RWPE2 (cell line): ENCODE results near the gene ISYNA1.

Source experiments
- ATAC-seq: fragments of 200-7000 bp; cut with Tn5 transposase; 3 replicates; pipeline ENCODE4 v1.9.1; 2021; ENCODE audit warnings: low read depth
- DNase-seq: peaks from one replicate; pipeline ENCODE4 v3.0.0-alpha.2; 2020; ENCODE audit warnings: low spot score
- H3K27ac ChIP-seq: fragments of 450-650 bp; 2 replicates; pipeline ENCODE4 v1.5.1; 2017; ENCODE audit warnings: mild to moderate bottlenecking; ENCODE audit not compliant: poor library complexity, severe bottlenecking
- H3K27me3 ChIP-seq: fragments of 250-450 bp; sonication (Bioruptor Pico); 2 replicates; pipeline ENCODE4 v1.5.1; 2021; ENCODE audit warnings: mild to moderate bottlenecking, moderate library complexity; ENCODE audit not compliant: insufficient read depth, poor library complexity, severe bottlenecking
- H3K36me3 ChIP-seq: fragments of 250-450 bp; sonication (Bioruptor Pico); 2 replicates; pipeline ENCODE4 v1.5.1; 2020; ENCODE audit warnings: low read depth, mild to moderate bottlenecking, moderate library complexity
- H3K4me1 ChIP-seq: fragments of 250-450 bp; sonication (Bioruptor Pico); 2 replicates; pipeline ENCODE4 v1.5.1; 2021; ENCODE audit warnings: mild to moderate bottlenecking, moderate library complexity; ENCODE audit not compliant: insufficient read depth, poor library complexity, severe bottlenecking
- H3K4me3 ChIP-seq: fragments of 250-450 bp; sonication (Bioruptor Pico); 2 replicates; pipeline ENCODE4 v1.5.1; 2021; ENCODE audit warnings: mild to moderate bottlenecking, moderate library complexity; ENCODE audit not compliant: severe bottlenecking
- H3K9me3 ChIP-seq: fragments of 250-450 bp; sonication (Bioruptor Pico); 2 replicates; pipeline ENCODE4 v1.5.1; 2021; ENCODE audit warnings: mild to moderate bottlenecking, moderate library complexity; ENCODE audit not compliant: severe bottlenecking
- CTCF ChIP-seq: fragments of 450-650 bp; IDR thresholded peaks from one replicate; pipeline ENCODE4 v1.5.1; 2017; ENCODE audit warnings: mild to moderate bottlenecking, moderate library complexity; ENCODE audit not compliant: poor library complexity, severe bottlenecking

Gene ISYNA1

GRCh38 chr19:18435842-18436670 lies 1.9 kb downstream of the ISYNA1 start:
- no peaks in the 10 kb centered on the region for H3K27me3 ChIP-seq
- no peak for TF ChIP-seq CTCF
- no peaks in the 10 kb centered on the region for H3K36me3 ChIP-seq
- ATAC-seq: no peak
- no peak overlapping the region for H3K4me3 ChIP-seq
- H3K9me3 ChIP-seq: no peaks in the 10 kb centered on the region
- no peak for DNase-seq
- H3K4me1 ChIP-seq: peaks cover 15% of the 10 kb centered on the region
- H3K27ac ChIP-seq: no peak overlapping the region

DNA sequence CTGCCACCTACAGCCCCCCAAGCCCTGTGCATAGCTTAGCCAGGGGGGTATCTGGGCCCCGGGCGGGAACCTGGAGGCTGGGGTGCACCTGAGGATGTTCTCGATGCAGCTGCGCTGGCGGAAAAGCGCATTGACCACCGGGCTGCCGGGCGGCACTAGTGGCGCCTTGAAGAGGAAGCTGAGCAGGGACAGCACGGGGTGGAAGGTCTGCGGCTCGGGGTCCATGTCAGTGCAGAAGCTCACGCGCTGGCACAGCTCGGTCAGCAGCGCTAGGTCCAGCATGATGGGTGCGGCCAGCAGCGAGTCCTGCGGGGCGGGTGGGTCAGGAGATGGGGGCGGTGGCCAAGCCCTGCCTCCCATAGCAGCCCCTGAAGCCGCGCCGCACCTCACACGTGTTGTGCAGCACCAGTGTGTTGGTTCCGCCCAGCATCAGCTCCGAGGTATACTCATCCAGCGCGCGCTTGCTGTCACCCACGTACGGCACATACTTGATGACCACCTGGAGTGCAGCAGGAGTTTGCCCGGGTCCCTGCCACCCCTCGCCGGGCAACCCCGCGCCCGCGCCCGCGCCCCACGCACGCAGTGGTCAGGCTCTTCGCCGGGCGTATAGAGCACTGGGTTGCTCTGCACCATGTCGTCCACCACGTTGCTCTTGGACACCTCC lies 2.6 kb downstream of the ISYNA1 start:
- Histone ChIP-seq H3K4me1 (peaks cover 15% of the 10 kb centered on the region), H3K27me3 (no peaks in the 10 kb centered on the region), H3K27ac (no peak overlapping the region), H3K36me3 (no peaks in the 10 kb centered on the region), H3K9me3 (no peaks in the 10 kb centered on the region), H3K4me3 (no peak overlapping the region)
- no peak for ATAC-seq
- TF ChIP-seq CTCF: no peak
- no peak for DNase-seq

GRCh38 chr19:18434411-18435175 lies 3.3 kb downstream of the ISYNA1 start:
- H3K4me3 ChIP-seq: no peak overlapping the region
- H3K9me3 ChIP-seq: no peaks in the 10 kb centered on the region
- no peak for DNase-seq
- H3K27ac ChIP-seq: no peak overlapping the region
- no peak for TF ChIP-seq CTCF
- H3K27me3 ChIP-seq: no peaks in the 10 kb centered on the region
- ATAC-seq: no peak
- H3K4me1 ChIP-seq: peaks cover 15% of the 10 kb centered on the region
- H3K36me3 ChIP-seq: no peaks in the 10 kb centered on the region

GRCh38 chr19:18433735-18434398 lies 4.1 kb downstream of the ISYNA1 start:
- no peak for DNase-seq
- TF ChIP-seq CTCF: no peak
- Histone ChIP-seq H3K4me3 (peak overlapping the region; percentile 21), H3K36me3 (no peaks in the 10 kb centered on the region), H3K9me3 (no peaks in the 10 kb centered on the region), H3K27ac (no peak overlapping the region), H3K27me3 (no peaks in the 10 kb centered on the region), H3K4me1 (peaks cover 7% of the 10 kb centered on the region)
- no peak for ATAC-seq
